ENCODE data around the gene DUSP1.

The DUSP1 gene

GRCh38 chr5:172743112-172743959 is 27.7 kb downstream of the DUSP1 start:
- in situ Hi-C loops (cut with MboI; ENCODE audit: low sequenced_read_pairs, unreplicated experiment) = no loop called here
- no peak for TF ChIP-seq CTCF (IDR thresholded peaks at IDR 0.05; ENCODE audit: borderline replicate concordance, control extremely low read depth, extremely low read depth, insufficient read depth, missing control alignments)
- DNase-seq (ENCODE audit: low spot score) = no peak

- in situ Hi-C loops (cut with MboI; ENCODE audit: low sequenced_read_pairs, unreplicated experiment) = no loop called here
- DNase-seq (ENCODE audit: low spot score) = no peak
- TF ChIP-seq CTCF (IDR thresholded peaks at IDR 0.05; ENCODE audit: borderline replicate concordance, control extremely low read depth, extremely low read depth, insufficient read depth, missing control alignments) = no peak
Measured at GRCh38 chr5:172741206-172741582, 29.8 kb downstream of the DUSP1 start.

GRCh38 chr5:172740428-172741205 is 30.4 kb downstream of the DUSP1 start:
- no peak for DNase-seq (ENCODE audit: low spot score)
- in situ Hi-C loops (cut with MboI; ENCODE audit: low sequenced_read_pairs, unreplicated experiment) = no loop called here
- no peak for TF ChIP-seq CTCF (IDR thresholded peaks at IDR 0.05; ENCODE audit: borderline replicate concordance, control extremely low read depth, extremely low read depth, insufficient read depth, missing control alignments)

- DNase-seq (ENCODE audit: low spot score) = no peak
- no peak for TF ChIP-seq CTCF (IDR thresholded peaks at IDR 0.05; ENCODE audit: borderline replicate concordance, control extremely low read depth, extremely low read depth, insufficient read depth, missing control alignments)
- in situ Hi-C loops (cut with MboI; ENCODE audit: low sequenced_read_pairs, unreplicated experiment) = no loop called here
Measured at GRCh38 chr5:172739375-172739774, 31.6 kb downstream of the DUSP1 start.

- no peak for TF ChIP-seq CTCF (IDR thresholded peaks at IDR 0.05; ENCODE audit: borderline replicate concordance, control extremely low read depth, extremely low read depth, insufficient read depth, missing control alignments)
- DNase-seq (ENCODE audit: low spot score) = no peak
- in situ Hi-C loops (cut with MboI; ENCODE audit: low sequenced_read_pairs, unreplicated experiment) = no loop called here
Measured at GRCh38 chr5:172736508-172737135, 34.4 kb downstream of the DUSP1 start.

GRCh38 chr5:172735141-172735831 is 35.7 kb downstream of the DUSP1 start:
- in situ Hi-C loops (cut with MboI; ENCODE audit: low sequenced_read_pairs, unreplicated experiment) = no loop called here
- no peak for DNase-seq (ENCODE audit: low spot score)
- no peak for TF ChIP-seq CTCF (IDR thresholded peaks at IDR 0.05; ENCODE audit: borderline replicate concordance, control extremely low read depth, extremely low read depth, insufficient read depth, missing control alignments)

All from GM13976 (cell line).